K562 (cell line): ENCODE results near the gene TGFBR3L. TPM values are rescaled to one million over a fixed set of nuclear protein-coding genes. Genes with fewer than 3 reads are reported as not detected.
A peak's percentile ranks its signal among the peaks of the same experiment; 100 is the strongest.

Experiments used
- ATAC-seq: fragments of 200-7000 bp; cut with Tn5 transposase; 3 replicates; pipeline ENCODE4 v1.9.1; 2020; ENCODE audit warnings: moderate library complexity
- BruUV-seq: library from RNA; stranded (reverse); fragments of 400-500 nt; replicated peaks from 2 replicates; lab custom pipeline; 2021; lab: Mats Ljungman, UMichigan
- CTCF ChIA-PET: fragments of 300-600 bp; formaldehyde crosslinking; extraction: SDS; loops from one replicate; lab custom pipeline; 2021; ENCODE audit warnings: low intra/inter-chr PET ratio; lab: Yijun Ruan, JAX
- POLR2A ChIA-PET: fragments of 300-600, 350-650 bp; sonication (Branson Sonifier 250); formaldehyde crosslinking; extraction: SDS; loops from one replicate; lab custom pipeline; 2021; ENCODE audit warnings: antibody characterized with exemption, inconsistent platforms; lab: Yijun Ruan, JAX
- DNase-seq, 4 experiments: peaks; one replicate each; pipeline versions ENCODE4 v3.0.0 to v3.0.0-alpha.2; 2011 to 2018; ENCODE audit warnings: low spot score in 3 of 4, mixed read lengths in 3 of 4; ENCODE audit errors: extremely low read depth in 1 of 4
- FAIRE-seq: peaks from 2 replicates; lab custom pipeline; 2011; peaks lifted over from hg19 to GRCh38; lab: Jason Lieb, UNC
- H2AFZ ChIP-seq: 2 replicates; pipeline ENCODE4 v1.6.0; 2011; ENCODE audit warnings: low read depth, low read length, control low read depth, inconsistent platforms
- H3K27ac ChIP-seq: fragments of 200-600 bp; 3 replicates; pipeline ENCODE4 v1.8.0; 2011; ENCODE audit warnings: low read depth, mild to moderate bottlenecking, control low read depth, inconsistent platforms, low read length, moderate library complexity, mixed read lengths; ENCODE audit errors: extremely low read depth
- H3K27me3 ChIP-seq, 2 experiments: fragments of 300-600 bp in 1 of 2; 2 replicates in 1 of 2; 3 replicates in 1 of 2; pipeline versions ENCODE4 v1.6.0 to v1.8.0; 2011; ENCODE audit warnings: inconsistent platforms in 2 of 2, low read length in 2 of 2, mild to moderate bottlenecking in 1 of 2, mixed read lengths in 1 of 2, moderate library complexity in 1 of 2; ENCODE audit not compliant: control insufficient read depth in 2 of 2, insufficient read depth in 2 of 2
- H3K36me3 ChIP-seq: fragments of 300-600 bp; 3 replicates; pipeline ENCODE4 v1.8.0; 2011; ENCODE audit warnings: mild to moderate bottlenecking, low read length, inconsistent platforms; ENCODE audit not compliant: control insufficient read depth, insufficient read depth
- H3K4me1 ChIP-seq, 2 experiments: fragments of 200-600 bp in 1 of 2; replicated peaks in 1 of 2; 2 replicates in 1 of 2; 3 replicates in 1 of 2; pipeline versions ENCODE4 v1.5.1 to v1.8.0; 2011; ENCODE audit warnings: inconsistent platforms in 2 of 2, low read length in 2 of 2, mild to moderate bottlenecking in 1 of 2, mixed read lengths in 1 of 2, moderate library complexity in 1 of 2; ENCODE audit not compliant: control insufficient read depth in 2 of 2, insufficient read depth in 2 of 2
- H3K4me2 ChIP-seq: 2 replicates; pipeline ENCODE4 v1.6.1; 2011; ENCODE audit warnings: low read length, control low read depth, inconsistent platforms, mixed read lengths; ENCODE audit not compliant: insufficient read depth
- H3K4me3 ChIP-seq: fragments of 200-600 bp; sonication (generic), shearing (Covaris generic); 2 replicates; pipeline ENCODE4 v1.5.1; 2016; ENCODE audit warnings: control low read depth, inconsistent platforms
- H3K79me2 ChIP-seq: fragments of 200-600 bp; 3 replicates; pipeline ENCODE4 v1.8.0; 2011; ENCODE audit warnings: low read length, inconsistent platforms; ENCODE audit not compliant: control insufficient read depth, insufficient read depth
- H3K9ac ChIP-seq, 2 experiments: 2 replicates each; pipeline versions ENCODE4 v1.6.0 to v1.6.1; 2011; ENCODE audit warnings: low read depth in 2 of 2, low read length in 2 of 2, control low read depth in 1 of 2, inconsistent platforms in 1 of 2, mild to moderate bottlenecking in 1 of 2, mixed read lengths in 1 of 2; ENCODE audit not compliant: insufficient read depth in 1 of 2
- H3K9me1 ChIP-seq: one replicate; pipeline ENCODE4 v1.6.0; 2011; ENCODE audit warnings: inconsistent platforms, mild to moderate bottlenecking, low read length, moderate library complexity; ENCODE audit not compliant: control insufficient read depth, insufficient read depth
- H3K9me3 ChIP-seq: replicated peaks from 2 replicates; pipeline ENCODE4 v1.5.1; 2011; ENCODE audit warnings: low read depth, low read length, inconsistent platforms; ENCODE audit not compliant: control insufficient read depth, insufficient read depth
- H4K20me1 ChIP-seq: replicated peaks from 2 replicates; pipeline ENCODE4 v1.6.1; 2011; ENCODE audit warnings: low read length, inconsistent platforms, mixed read lengths; ENCODE audit not compliant: control insufficient read depth, insufficient read depth
- BRF1 ChIP-seq: IDR thresholded peaks from 3 replicates; pipeline ENCODE4 v1.6.1; 2011; ENCODE audit warnings: borderline replicate concordance, mild to moderate bottlenecking; ENCODE audit not compliant: insufficient read length; ENCODE audit errors: extremely low read depth
- CCNT2 ChIP-seq: IDR thresholded peaks from 2 replicates; pipeline ENCODE4 v1.6.1; 2011; ENCODE audit warnings: borderline replicate concordance, low read depth, mild to moderate bottlenecking, moderate library complexity, mixed read lengths, low read length; ENCODE audit not compliant: insufficient read length; ENCODE audit errors: extremely low read depth
- CREBBP ChIP-seq: IDR thresholded peaks from one replicate; pipeline ENCODE4 v1.6.1; 2012; ENCODE audit warnings: low read depth, mild to moderate bottlenecking, control low read depth, inconsistent platforms, low read length
- CTBP1 ChIP-seq: fragments of 450-650 bp; IDR thresholded peaks from 2 replicates; pipeline ENCODE4 v1.6.1; 2016; ENCODE audit warnings: borderline replicate concordance
- ILF3 ChIP-seq: fragments of 450-650 bp; IDR thresholded peaks from 2 replicates; pipeline ENCODE4 v1.6.1; 2018; ENCODE audit warnings: antibody characterized with exemption, mild to moderate bottlenecking, moderate library complexity, borderline replicate concordance
- MEF2A ChIP-seq: IDR thresholded peaks from 2 replicates; pipeline ENCODE4 v1.6.1; 2011; ENCODE audit warnings: low read depth, mild to moderate bottlenecking, low read length, moderate library complexity; ENCODE audit not compliant: control insufficient read depth
- NONO ChIP-seq, 2 experiments: fragments of 200-400 bp in 1 of 2; fragments of 450-650 bp in 1 of 2; formaldehyde crosslinking in 1 of 2; IDR thresholded peaks; 2 replicates each; pipeline ENCODE4 v1.6.1; 2017; ENCODE audit warnings: low read depth in 2 of 2, mild to moderate bottlenecking in 2 of 2, moderate library complexity in 2 of 2, low read length in 1 of 2
- POLR2A ChIP-seq: fragments of 450-650 bp; conservative IDR thresholded peaks from 2 replicates; pipeline ENCODE4 v1.6.1; 2016
- RFX1 ChIP-seq: fragments of 450-650 bp; IDR thresholded peaks from 2 replicates; pipeline ENCODE4 v1.6.1; 2016; ENCODE audit warnings: mild to moderate bottlenecking, moderate library complexity
- TAF9B ChIP-seq: fragments of 450-650 bp; IDR thresholded peaks from 2 replicates; pipeline ENCODE4 v1.6.1; 2018; ENCODE audit warnings: mild to moderate bottlenecking; ENCODE audit not compliant: partially characterized antibody
- ZFP30 ChIP-seq: fragments of 250-450 bp; sonication (Bioruptor Pico); IDR thresholded peaks from 2 replicates; pipeline ENCODE4 v1.8.0; 2022; ENCODE audit warnings: moderate library complexity, mild to moderate bottlenecking, inconsistent platforms, borderline replicate concordance
- ZNF174 ChIP-seq: fragments of 250-450 bp; sonication (Bioruptor Pico); IDR thresholded peaks from 2 replicates; pipeline ENCODE4 v1.4.0; 2020; ENCODE audit warnings: mild to moderate bottlenecking
- ZNF253 ChIP-seq: fragments of 250-450 bp; sonication (Bioruptor Pico); conservative IDR thresholded peaks from 2 replicates; pipeline ENCODE4 v1.6.1; 2021; ENCODE audit warnings: mild to moderate bottlenecking
- ZNF41 ChIP-seq: fragments of 250-450 bp; sonication (Bioruptor Pico); conservative IDR thresholded peaks from 2 replicates; pipeline ENCODE4 v1.4.0; 2020; ENCODE audit warnings: mild to moderate bottlenecking
- ZNF583 ChIP-seq: fragments of 250-450 bp; sonication (Bioruptor Pico); IDR thresholded peaks from 2 replicates; pipeline ENCODE4 v1.4.0; 2020
- WGBS: fragments of 100-300 bp; shearing (Covaris generic); methylation state at CpG from one replicate; pipeline ENCODE4 v1.1.6; 2016; ENCODE audit warnings: low coverage, mixed read lengths; ENCODE audit not compliant: insufficient coverage; ENCODE audit errors: missing lambda C conversion rate; 5-methylcytosine and 5-hydroxymethylcytosine counted together
- in situ Hi-C: fragments of 300-500 bp; cut with MboI; formaldehyde crosslinking; loops from 4 replicates; pipeline ENCODE4 v1.15.0; 2018; ENCODE audit warnings: inconsistent platforms, mixed read lengths
- intact Hi-C: fragments of 100-400 bp; cut with micrococcal nuclease; formaldehyde crosslinking; loops from 2 replicates; pipeline ENCODE4 v1.14.2; 2022
- polyA plus RNA-seq, 8 experiments: library from polyadenylated mRNA; depleted of rRNA in 4 of 8; stranded (reverse) in 5 of 8; unstranded in 3 of 8; fragments of >200 nt; fragmentation: Nextera tagmentation in 2 of 8; fragmentation: Illumina TruSeq in 1 of 8; extraction: Ambion mirVana in 2 of 8; extraction: Trizol in 1 of 8; gene quantifications; 2 replicates each; pipeline versions ENCODE4 v1.2.1 to v1.2.3, GENCODE V29; 2011 to 2014; ENCODE audit warnings: inconsistent platforms in 1 of 8, missing spikeins in 1 of 8
- total RNA-seq, 7 experiments: library from RNA; depleted of rRNA in 6 of 7; stranded (reverse); fragments of >200 nt in 6 of 7; fragmentation: Illumina TruSeq in 2 of 7; extraction: Trizol in 2 of 7; gene quantifications; 2 replicates each; pipeline versions ENCODE4 v1.2.1 to v1.2.3, GENCODE V29; 2011 to 2021; ENCODE audit warnings: low replicate concordance in 1 of 7
- TF ChIP-seq, protein P1 (sequence below): sonication (generic); formaldehyde crosslinking; IDR thresholded peaks from 2 replicates; pipeline ENCODE4 v1.8.0; 2022; ENCODE audit warnings: missing genetic modification reagents, mild to moderate bottlenecking, moderate library complexity, borderline replicate concordance
- TF ChIP-seq, protein P2 (sequence below), 3 experiments: fragments of 200-800 bp in 1 of 3; sonication (Bioruptor generic) in 1 of 3; sonication (generic) in 1 of 3; formaldehyde crosslinking in 1 of 3; IDR thresholded peaks; 2 replicates each; pipeline versions ENCODE4 v1.6.1 to v1.8.0; 2016 to 2022; ENCODE audit warnings: mild to moderate bottlenecking in 2 of 3, missing compliant biosample characterization in 2 of 3, missing genetic modification characterization in 2 of 3, missing genetic modification reagents in 1 of 3

TGFBR3L gene
- total and polyA plus RNA-seq, 9 of the 15 experiments (the other 6 are each of a cell fraction or from before 2014, with no cell fraction given), result not detected

- Histone ChIP-seq H3K9me3 (no peaks in the 10 kb centered on the region), H3K9me1 (no peaks in the 10 kb centered on the region), H3K27me3 (no peaks in the 10 kb centered on the region), H2AFZ (no peak overlapping the region), H4K20me1 (peaks cover 25% of the 10 kb centered on the region; the same call in 1 of the 2 replicates), H3K27ac (no peak overlapping the region), H3K9ac (peak overlapping the region in 1 of 2 experiments; percentile 86; a peak in 2 of 4 replicates), H3K79me2 (peaks cover 12% of the 10 kb centered on the region), H3K4me1 (peaks cover 19 to 85% of the 10 kb centered on the region in 2 experiments), H3K4me3 (no peak overlapping the region), H3K4me2 (no peak overlapping the region), H3K36me3 (peaks cover 35% of the 10 kb centered on the region; the same call in 1 of the 3 replicates)
- 44% methylated on average over 30 of the region's 31 CpGs for WGBS
- no peak for FAIRE-seq
- ATAC-seq, result no peak
- POLR2A ChIA-PET, result interaction anchor here (0.6 to 1.4 kb wide), 3 partner anchors 25 to 262 kb away, joined by 3 to 8 read pairs (median 3); no protein-coding TSS in a partner anchor
- DNase-seq, result no peak
- no TSS peak for BruUV-seq
- in situ Hi-C loops (loop anchor here (5.0 kb wide), 1 partner anchor 71 kb away; no protein-coding TSS in a partner anchor), intact Hi-C loops (loop anchor here (5.0 kb wide), 1 partner anchor 51 kb away; the partner anchor contains the start of gene PRR36)
- CTCF ChIA-PET, result no interaction called here
- TF ChIP-seq ZNF174 (CRISPR knock-in tag) (no peak), RFX1 (no peak), POLR2A (peak; percentile 53; the same call in 1 of the 2 replicates), NONO (IDR thresholded peaks at IDR 0.05; ENCODE audit: low read depth in 2 of 2, low read length in 1 of 2) (no peak), CTBP1 (no peak), CREBBP (no peak), MEF2A (no peak), CCNT2 (no peak), TAF9B (no peak), ZNF41 (no peak), ZFP30 (CRISPR knock-in tag) (no peak), ZNF253 (CRISPR knock-in tag) (no peak), BRF1 (no peak), ZNF583 (CRISPR knock-in tag) (no peak), ILF3 (no peak)
- TF ChIP-seq, protein P1, sequence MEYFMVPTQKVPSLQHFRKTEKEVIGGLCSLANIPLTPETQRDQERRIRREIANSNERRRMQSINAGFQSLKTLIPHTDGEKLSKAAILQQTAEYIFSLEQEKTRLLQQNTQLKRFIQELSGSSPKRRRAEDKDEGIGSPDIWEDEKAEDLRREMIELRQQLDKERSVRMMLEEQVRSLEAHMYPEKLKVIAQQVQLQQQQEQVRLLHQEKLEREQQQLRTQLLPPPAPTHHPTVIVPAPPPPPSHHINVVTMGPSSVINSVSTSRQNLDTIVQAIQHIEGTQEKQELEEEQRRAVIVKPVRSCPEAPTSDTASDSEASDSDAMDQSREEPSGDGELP (CRISPR knock-in tag), result 0 out of 2 replicates have a peak, but pooled peaks have one; percentile 18
- TF ChIP-seq, protein P2, sequence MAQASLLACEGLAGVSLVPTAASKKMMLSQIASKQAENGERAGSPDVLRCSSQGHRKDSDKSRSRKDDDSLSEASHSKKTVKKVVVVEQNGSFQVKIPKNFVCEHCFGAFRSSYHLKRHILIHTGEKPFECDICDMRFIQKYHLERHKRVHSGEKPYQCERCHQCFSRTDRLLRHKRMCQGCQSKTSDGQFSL (CRISPR knock-in tag; IDR thresholded peaks at IDR 0.05), result 0 out of 2 replicates have a peak, but pooled peaks have one; percentile 34
- TF ChIP-seq, protein P2 (tag; IDR thresholded peaks at IDR 0.05), result no peak
Observed at GRCh38 chr19:7923295-7924191, 8.9 kb downstream of the TGFBR3L start.
